ENCODE measurements around the gene TMEM229B.

TMEM229B gene

GRCh38 chr14:67491285-67491684 is 2.8 kb upstream of the TMEM229B start:
- Mint-ChIP-seq H3K27me3 (ENCODE audit: low read depth, poor library complexity) (peaks cover 6% of the 10 kb centered on the region), H3K4me3 (no peak overlapping the region), H3K4me1 (peaks cover 4% of the 10 kb centered on the region), H3K36me3 (ENCODE audit: low read depth) (no peaks in the 10 kb centered on the region), H3K9me3 (peaks cover 17% of the 10 kb centered on the region), H3K27ac (no peak overlapping the region)
- no peak for DNase-seq
- no peak for TF ChIP-seq CTCF (IDR thresholded peaks at IDR 0.05)

- Mint-ChIP-seq H3K36me3 (ENCODE audit: low read depth) (no peaks in the 10 kb centered on the region), H3K27ac (no peak overlapping the region), H3K27me3 (ENCODE audit: low read depth, poor library complexity) (peaks cover 8% of the 10 kb centered on the region), H3K4me1 (peaks cover 12% of the 10 kb centered on the region), H3K4me3 (no peak overlapping the region), H3K9me3 (peaks cover 17% of the 10 kb centered on the region)
- no peak for DNase-seq
- TF ChIP-seq CTCF (IDR thresholded peaks at IDR 0.05) = no peak
Measured at GRCh38 chr14:67490196-67490595, 1.7 kb upstream of the TMEM229B start.

GRCh38 chr14:67487332-67487731 is 1.2 kb downstream of the TMEM229B start:
- no peak for DNase-seq
- H3K36me3 Mint-ChIP-seq (ENCODE audit: low read depth) = no peaks in the 10 kb centered on the region
- H3K9me3 Mint-ChIP-seq = peaks cover 3% of the 10 kb centered on the region
- no peak overlapping the region for H3K4me3 Mint-ChIP-seq
- H3K27me3 Mint-ChIP-seq (ENCODE audit: low read depth, poor library complexity) = peaks cover 7% of the 10 kb centered on the region
- no peak overlapping the region for H3K27ac Mint-ChIP-seq
- no peak for TF ChIP-seq CTCF (IDR thresholded peaks at IDR 0.05)
- H3K4me1 Mint-ChIP-seq = peaks cover 14% of the 10 kb centered on the region

- no peak overlapping the region for H3K4me3 Mint-ChIP-seq
- no peak for TF ChIP-seq CTCF (IDR thresholded peaks at IDR 0.05)
- no peaks in the 10 kb centered on the region for H3K36me3 Mint-ChIP-seq (ENCODE audit: low read depth)
- no peak for DNase-seq
- peaks cover 14% of the 10 kb centered on the region for H3K4me1 Mint-ChIP-seq
- H3K27me3 Mint-ChIP-seq (ENCODE audit: low read depth, poor library complexity) = peaks cover 7% of the 10 kb centered on the region
- no peak overlapping the region for H3K27ac Mint-ChIP-seq
- H3K9me3 Mint-ChIP-seq = peaks cover 3% of the 10 kb centered on the region
Measured at GRCh38 chr14:67486890-67487289, 1.6 kb downstream of the TMEM229B start.

- no peak for DNase-seq
- Mint-ChIP-seq H3K9me3 (peaks cover 3% of the 10 kb centered on the region), H3K4me1 (peaks cover 14% of the 10 kb centered on the region), H3K27me3 (ENCODE audit: low read depth, poor library complexity) (peaks cover 11% of the 10 kb centered on the region), H3K27ac (peak overlapping the region; percentile 81), H3K4me3 (no peak overlapping the region), H3K36me3 (ENCODE audit: low read depth) (no peaks in the 10 kb centered on the region)
- no peak for TF ChIP-seq CTCF (IDR thresholded peaks at IDR 0.05)
Measured at GRCh38 chr14:67485501-67486095, 2.9 kb downstream of the TMEM229B start.

GRCh38 chr14:67483579-67484285 is 4.8 kb downstream of the TMEM229B start:
- Mint-ChIP-seq H3K27me3 (ENCODE audit: low read depth, poor library complexity) (peaks cover 11% of the 10 kb centered on the region), H3K27ac (peak overlapping the region; percentile 59), H3K36me3 (ENCODE audit: low read depth) (no peaks in the 10 kb centered on the region), H3K4me1 (peaks cover 19% of the 10 kb centered on the region), H3K9me3 (peaks cover 3% of the 10 kb centered on the region), H3K4me3 (no peak overlapping the region)
- TF ChIP-seq CTCF (IDR thresholded peaks at IDR 0.05) = no peak
- no peak for DNase-seq

All from nephron progenitor cell (in vitro differentiated cells).